DOHH2 (cell line): ENCODE data around the gene CENPS.
A peak's percentile ranks its signal among the peaks of the same experiment; 100 is the strongest.

Experiments used
- H3F3A ChIP-seq: fragments of 200-600 bp; sonication (generic), shearing (Covaris generic); 2 replicates; pipeline ENCODE4 v1.6.0; 2016; ENCODE audit warnings: antibody characterized with exemption, mild to moderate bottlenecking; ENCODE audit not compliant: control insufficient read depth, insufficient read depth
- H3K27ac ChIP-seq: fragments of 200-600 bp; sonication (generic); 2 replicates; pipeline ENCODE4 v1.5.1; 2014; ENCODE audit warnings: low read depth, mild to moderate bottlenecking, low read length, moderate library complexity
- H3K27me3 ChIP-seq: fragments of 200-600 bp; sonication (generic); 2 replicates; pipeline ENCODE4 v1.6.1; 2014; ENCODE audit warnings: mild to moderate bottlenecking, low read length, mixed read lengths; ENCODE audit not compliant: control insufficient read depth
- H3K36me3 ChIP-seq: fragments of 200-600 bp; sonication (generic); 2 replicates; pipeline ENCODE4 v1.6.1; 2014; ENCODE audit warnings: mild to moderate bottlenecking, low read length, moderate library complexity, mixed read lengths; ENCODE audit not compliant: control insufficient read depth
- H3K4me1 ChIP-seq: fragments of 200-600 bp; sonication (generic); 2 replicates; pipeline ENCODE4 v1.6.1; 2014; ENCODE audit warnings: mild to moderate bottlenecking, low read length, mixed read lengths; ENCODE audit not compliant: control insufficient read depth
- H3K4me2 ChIP-seq: fragments of 200-600 bp; sonication (generic); 2 replicates; pipeline ENCODE4 v1.6.0; 2014; ENCODE audit warnings: mild to moderate bottlenecking, low read length, moderate library complexity
- H3K4me3 ChIP-seq: fragments of 200-600 bp; sonication (generic); 2 replicates; pipeline ENCODE4 v1.5.1; 2014; ENCODE audit warnings: mild to moderate bottlenecking, low read length, mixed read lengths
- H3K79me2 ChIP-seq: fragments of 200-600 bp; sonication (generic); 2 replicates; pipeline ENCODE4 v1.6.1; 2014; ENCODE audit warnings: mild to moderate bottlenecking, low read length, mixed read lengths; ENCODE audit not compliant: control insufficient read depth
- H3K9me2 ChIP-seq: fragments of 200-600 bp; sonication (generic); replicated peaks from 2 replicates; pipeline ENCODE4 v1.6.1; 2014; ENCODE audit warnings: mild to moderate bottlenecking, low read length, mixed read lengths; ENCODE audit not compliant: control insufficient read depth
- H3K9me3 ChIP-seq: fragments of 200-600 bp; sonication (generic); 2 replicates; pipeline ENCODE4 v1.6.1; 2014; ENCODE audit warnings: antibody characterized with exemption, low read length, mixed read lengths; ENCODE audit not compliant: control insufficient read depth, insufficient read depth
- H4K20me1 ChIP-seq: fragments of 200-600 bp; sonication (generic); 2 replicates; pipeline ENCODE4 v1.6.0; 2014; ENCODE audit warnings: low read depth, mild to moderate bottlenecking, antibody characterized with exemption, low read length, moderate library complexity; ENCODE audit not compliant: control insufficient read depth, insufficient read depth
- EZH2phosphoT487 ChIP-seq: fragments of 200-600 bp; sonication (generic); IDR thresholded peaks from 2 replicates; pipeline ENCODE4 v1.6.1; 2017; ENCODE audit warnings: borderline replicate concordance, mild to moderate bottlenecking, antibody characterized with exemption, low read length, moderate library complexity, mixed read lengths
- TF ChIP-seq, protein P1 (sequence below): fragments of 200-600 bp; sonication (generic); IDR thresholded peaks from one replicate; pipeline ENCODE4 v1.5.1; 2014; ENCODE audit warnings: antibody characterized with exemption, mild to moderate bottlenecking, low read depth, low read length; ENCODE audit not compliant: poor library complexity, severe bottlenecking

CENPS gene

DNA sequence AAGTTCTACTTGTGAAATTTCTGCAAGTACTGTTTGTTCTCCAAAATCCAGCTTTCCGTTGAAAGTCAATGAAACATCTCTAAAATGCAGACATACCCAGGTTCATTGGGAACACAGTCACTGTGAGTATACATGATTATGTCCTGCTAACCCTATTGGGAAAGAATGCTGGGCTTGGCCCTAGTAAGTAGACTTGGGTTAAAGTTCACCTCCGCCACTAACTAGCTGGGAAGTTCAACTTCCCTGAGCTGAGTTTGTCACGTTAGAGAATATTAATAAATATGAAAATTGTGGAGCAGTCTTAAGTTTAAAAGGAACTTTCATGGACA is 41.9 kb upstream of the CENPS start:
- H3K79me2 ChIP-seq, result no peaks in the 10 kb centered on the region
- H3K27ac ChIP-seq, result no peak overlapping the region
- H3K36me3 ChIP-seq, result no peaks in the 10 kb centered on the region
- H3K4me3 ChIP-seq, result no peak overlapping the region
- H3K27me3 ChIP-seq, result no peaks in the 10 kb centered on the region
- peak overlapping the region; percentile 15; the same call in 1 of the 2 replicates for H3K4me2 ChIP-seq
- peaks cover 13% of the 10 kb centered on the region for H3K4me1 ChIP-seq
- no peaks in the 10 kb centered on the region for H3K9me2 ChIP-seq
- no peak for TF ChIP-seq EZH2phosphoT487
- TF ChIP-seq, protein P1, sequence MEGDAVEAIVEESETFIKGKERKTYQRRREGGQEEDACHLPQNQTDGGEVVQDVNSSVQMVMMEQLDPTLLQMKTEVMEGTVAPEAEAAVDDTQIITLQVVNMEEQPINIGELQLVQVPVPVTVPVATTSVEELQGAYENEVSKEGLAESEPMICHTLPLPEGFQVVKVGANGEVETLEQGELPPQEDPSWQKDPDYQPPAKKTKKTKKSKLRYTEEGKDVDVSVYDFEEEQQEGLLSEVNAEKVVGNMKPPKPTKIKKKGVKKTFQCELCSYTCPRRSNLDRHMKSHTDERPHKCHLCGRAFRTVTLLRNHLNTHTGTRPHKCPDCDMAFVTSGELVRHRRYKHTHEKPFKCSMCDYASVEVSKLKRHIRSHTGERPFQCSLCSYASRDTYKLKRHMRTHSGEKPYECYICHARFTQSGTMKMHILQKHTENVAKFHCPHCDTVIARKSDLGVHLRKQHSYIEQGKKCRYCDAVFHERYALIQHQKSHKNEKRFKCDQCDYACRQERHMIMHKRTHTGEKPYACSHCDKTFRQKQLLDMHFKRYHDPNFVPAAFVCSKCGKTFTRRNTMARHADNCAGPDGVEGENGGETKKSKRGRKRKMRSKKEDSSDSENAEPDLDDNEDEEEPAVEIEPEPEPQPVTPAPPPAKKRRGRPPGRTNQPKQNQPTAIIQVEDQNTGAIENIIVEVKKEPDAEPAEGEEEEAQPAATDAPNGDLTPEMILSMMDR, result no peak
- H3F3A ChIP-seq, result no peaks in the 10 kb centered on the region
- no peaks in the 10 kb centered on the region for H4K20me1 ChIP-seq
- no peaks in the 10 kb centered on the region for H3K9me3 ChIP-seq

GRCh38 chr1:10389271-10389973 is 40.8 kb upstream of the CENPS start:
- no peak overlapping the region for H3K4me2 ChIP-seq
- H3K79me2 ChIP-seq, result no peaks in the 10 kb centered on the region

GRCh38 chr1:10396870-10397269 is 33.4 kb upstream of the CENPS start:
- Histone ChIP-seq H3K36me3 (peaks cover 22% of the 10 kb centered on the region), H3K4me2 (no peak overlapping the region), H3F3A (no peaks in the 10 kb centered on the region), H4K20me1 (0 out of 2 replicates have a peak, but pooled peaks cover 8% of the 10 kb centered on the region), H3K27ac (no peak overlapping the region), H3K79me2 (peaks cover 27% of the 10 kb centered on the region), H3K9me3 (no peaks in the 10 kb centered on the region; the same call in 1 of the 2 replicates), H3K4me1 (peaks cover 20% of the 10 kb centered on the region), H3K27me3 (no peaks in the 10 kb centered on the region), H3K9me2 (no peaks in the 10 kb centered on the region), H3K4me3 (no peak overlapping the region)
- TF ChIP-seq, protein P1, result no peak
- TF ChIP-seq EZH2phosphoT487, result no peak

More at GRCh38 chr1:10389271-10389973, 40.8 kb upstream of the CENPS start:
- Histone ChIP-seq H3K4me3 (no peak overlapping the region), H3K9me2 (no peaks in the 10 kb centered on the region), H3F3A (no peaks in the 10 kb centered on the region), H3K36me3 (no peaks in the 10 kb centered on the region), H3K9me3 (no peaks in the 10 kb centered on the region; the same call in 1 of the 2 replicates), H3K4me1 (peaks cover 13% of the 10 kb centered on the region), H4K20me1 (no peaks in the 10 kb centered on the region), H3K27me3 (no peaks in the 10 kb centered on the region), H3K27ac (no peak overlapping the region)
- no peak for TF ChIP-seq EZH2phosphoT487

DNA sequence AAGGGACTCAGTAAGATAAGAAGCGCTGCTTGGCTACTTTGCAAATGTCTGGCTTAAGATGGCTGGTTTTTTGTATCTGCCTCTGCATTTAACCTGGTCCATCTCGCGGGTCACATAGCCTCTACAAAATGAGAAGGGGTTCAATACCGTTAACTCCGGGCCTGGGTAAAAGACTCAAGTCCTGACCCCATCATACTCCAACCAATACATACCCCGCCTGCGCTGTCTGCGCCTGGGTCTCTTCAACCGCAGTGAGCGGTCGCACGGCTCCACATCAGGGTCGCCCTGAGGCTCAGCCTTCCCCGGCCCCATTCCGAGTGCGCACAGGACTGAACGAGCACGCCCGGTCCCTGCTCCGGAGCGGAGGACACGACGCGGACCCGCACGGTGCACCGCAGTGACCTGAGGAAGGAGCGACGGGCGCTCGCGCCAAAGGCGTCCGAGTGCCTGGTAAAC is 31.9 kb upstream of the CENPS start:
- Histone ChIP-seq H3K4me2 (peak overlapping the region; percentile 98), H3K27ac (peak overlapping the region; percentile 20), H3F3A (no peaks in the 10 kb centered on the region), H3K36me3 (peaks cover 36% of the 10 kb centered on the region), H3K4me3 (peak overlapping the region; percentile 97), H3K27me3 (no peaks in the 10 kb centered on the region), H3K9me2 (no peaks in the 10 kb centered on the region), H3K9me3 (no peaks in the 10 kb centered on the region; the same call in 1 of the 2 replicates), H4K20me1 (0 out of 2 replicates have a peak, but pooled peaks cover 8% of the 10 kb centered on the region), H3K4me1 (peaks cover 20% of the 10 kb centered on the region), H3K79me2 (peaks cover 31% of the 10 kb centered on the region)
- TF ChIP-seq, protein P1, result no peak
- TF ChIP-seq EZH2phosphoT487, result no peak
